K562 (cell line): ENCODE results near the gene VSTM2B. TPM values are rescaled to one million over a fixed set of nuclear protein-coding genes. Genes with fewer than 3 reads are reported as not detected.
A peak's percentile ranks its signal among the peaks of the same experiment; 100 is the strongest.

ENCODE experiments used
- ATAC-seq: fragments of 200-7000 bp; cut with Tn5 transposase; 3 replicates; pipeline ENCODE4 v1.9.1; 2020; ENCODE audit warnings: moderate library complexity
- BruUV-seq: library from RNA; stranded (reverse); fragments of 400-500 nt; replicated peaks from 2 replicates; lab custom pipeline; 2021; lab: Mats Ljungman, UMichigan
- CTCF ChIA-PET: fragments of 300-600 bp; formaldehyde crosslinking; extraction: SDS; loops from one replicate; lab custom pipeline; 2021; ENCODE audit warnings: low intra/inter-chr PET ratio; lab: Yijun Ruan, JAX
- POLR2A ChIA-PET: fragments of 300-600, 350-650 bp; sonication (Branson Sonifier 250); formaldehyde crosslinking; extraction: SDS; loops from one replicate; lab custom pipeline; 2021; ENCODE audit warnings: antibody characterized with exemption, inconsistent platforms; lab: Yijun Ruan, JAX
- DNase-seq, 4 experiments: peaks; one replicate each; pipeline versions ENCODE4 v3.0.0 to v3.0.0-alpha.2; 2011 to 2018; ENCODE audit warnings: low spot score in 3 of 4, mixed read lengths in 3 of 4; ENCODE audit errors: extremely low read depth in 1 of 4
- FAIRE-seq: peaks from 2 replicates; lab custom pipeline; 2011; peaks lifted over from hg19 to GRCh38; lab: Jason Lieb, UNC
- H2AFZ ChIP-seq: 2 replicates; pipeline ENCODE4 v1.6.0; 2011; ENCODE audit warnings: low read depth, low read length, control low read depth, inconsistent platforms
- H3K27ac ChIP-seq: fragments of 200-600 bp; 3 replicates; pipeline ENCODE4 v1.8.0; 2011; ENCODE audit warnings: low read depth, mild to moderate bottlenecking, control low read depth, inconsistent platforms, low read length, moderate library complexity, mixed read lengths; ENCODE audit errors: extremely low read depth
- H3K27me3 ChIP-seq, 2 experiments: fragments of 300-600 bp in 1 of 2; 2 replicates in 1 of 2; 3 replicates in 1 of 2; pipeline versions ENCODE4 v1.6.0 to v1.8.0; 2011; ENCODE audit warnings: inconsistent platforms in 2 of 2, low read length in 2 of 2, mild to moderate bottlenecking in 1 of 2, mixed read lengths in 1 of 2, moderate library complexity in 1 of 2; ENCODE audit not compliant: control insufficient read depth in 2 of 2, insufficient read depth in 2 of 2
- H3K36me3 ChIP-seq: fragments of 300-600 bp; 3 replicates; pipeline ENCODE4 v1.8.0; 2011; ENCODE audit warnings: mild to moderate bottlenecking, low read length, inconsistent platforms; ENCODE audit not compliant: control insufficient read depth, insufficient read depth
- H3K4me1 ChIP-seq, 2 experiments: fragments of 200-600 bp in 1 of 2; replicated peaks in 1 of 2; 2 replicates in 1 of 2; 3 replicates in 1 of 2; pipeline versions ENCODE4 v1.5.1 to v1.8.0; 2011; ENCODE audit warnings: inconsistent platforms in 2 of 2, low read length in 2 of 2, mild to moderate bottlenecking in 1 of 2, mixed read lengths in 1 of 2, moderate library complexity in 1 of 2; ENCODE audit not compliant: control insufficient read depth in 2 of 2, insufficient read depth in 2 of 2
- H3K4me2 ChIP-seq: 2 replicates; pipeline ENCODE4 v1.6.1; 2011; ENCODE audit warnings: low read length, control low read depth, inconsistent platforms, mixed read lengths; ENCODE audit not compliant: insufficient read depth
- H3K4me3 ChIP-seq: fragments of 200-600 bp; sonication (generic), shearing (Covaris generic); 2 replicates; pipeline ENCODE4 v1.5.1; 2016; ENCODE audit warnings: control low read depth, inconsistent platforms
- H3K79me2 ChIP-seq: fragments of 200-600 bp; 3 replicates; pipeline ENCODE4 v1.8.0; 2011; ENCODE audit warnings: low read length, inconsistent platforms; ENCODE audit not compliant: control insufficient read depth, insufficient read depth
- H3K9ac ChIP-seq, 2 experiments: 2 replicates each; pipeline versions ENCODE4 v1.6.0 to v1.6.1; 2011; ENCODE audit warnings: low read depth in 2 of 2, low read length in 2 of 2, control low read depth in 1 of 2, inconsistent platforms in 1 of 2, mild to moderate bottlenecking in 1 of 2, mixed read lengths in 1 of 2; ENCODE audit not compliant: insufficient read depth in 1 of 2
- H3K9me1 ChIP-seq: one replicate; pipeline ENCODE4 v1.6.0; 2011; ENCODE audit warnings: inconsistent platforms, mild to moderate bottlenecking, low read length, moderate library complexity; ENCODE audit not compliant: control insufficient read depth, insufficient read depth
- H3K9me3 ChIP-seq: replicated peaks from 2 replicates; pipeline ENCODE4 v1.5.1; 2011; ENCODE audit warnings: low read depth, low read length, inconsistent platforms; ENCODE audit not compliant: control insufficient read depth, insufficient read depth
- H4K20me1 ChIP-seq: replicated peaks from 2 replicates; pipeline ENCODE4 v1.6.1; 2011; ENCODE audit warnings: low read length, inconsistent platforms, mixed read lengths; ENCODE audit not compliant: control insufficient read depth, insufficient read depth
- HCFC1 ChIP-seq: IDR thresholded peaks from 2 replicates; pipeline ENCODE4 v1.6.1; 2012; ENCODE audit warnings: low read depth, low read length, improper control_type of control experiment
- KAT2B ChIP-seq: IDR thresholded peaks from one replicate; pipeline ENCODE4 v1.6.1; 2012; ENCODE audit warnings: low read depth, mild to moderate bottlenecking, control low read depth, inconsistent platforms, low read length, moderate library complexity
- MAZ ChIP-seq, 2 experiments: fragments of 450-650 bp in 1 of 2; sonication (generic) in 1 of 2; formaldehyde crosslinking; IDR thresholded peaks in 1 of 2; conservative IDR thresholded peaks in 1 of 2; 2 replicates each; pipeline versions ENCODE4 v1.4.0 to v1.5.0; 2020; ENCODE audit warnings: mild to moderate bottlenecking in 1 of 2, missing genetic modification reagents in 1 of 2
- MCM7 ChIP-seq, 2 experiments: fragments of 450-650 bp; IDR thresholded peaks; 2 replicates each; pipeline ENCODE4 v1.6.1; 2016 to 2018
- SAFB2 ChIP-seq: fragments of 200-400 bp; formaldehyde crosslinking; IDR thresholded peaks from 2 replicates; pipeline ENCODE4 v1.6.1; 2018; ENCODE audit warnings: borderline replicate concordance, low read length, low read depth, moderate library complexity; ENCODE audit not compliant: severe bottlenecking
- YY1 ChIP-seq, 3 experiments: IDR thresholded peaks; 2 replicates each; pipeline ENCODE4 v1.6.1; 2011; ENCODE audit warnings: low read length in 2 of 3, mild to moderate bottlenecking in 2 of 3, moderate library complexity in 2 of 3, borderline replicate concordance in 1 of 3, control low read depth in 1 of 3, low read depth in 1 of 3; ENCODE audit not compliant: insufficient read depth in 3 of 3, insufficient replicate concordance in 2 of 3, control insufficient read depth in 1 of 3, insufficient read length in 1 of 3; ENCODE audit errors: extremely low read depth in 1 of 3
- WGBS: fragments of 100-300 bp; shearing (Covaris generic); methylation state at CpG from one replicate; pipeline ENCODE4 v1.1.6; 2016; ENCODE audit warnings: low coverage, mixed read lengths; ENCODE audit not compliant: insufficient coverage; ENCODE audit errors: missing lambda C conversion rate; 5-methylcytosine and 5-hydroxymethylcytosine counted together
- in situ Hi-C: fragments of 300-500 bp; cut with MboI; formaldehyde crosslinking; loops from 4 replicates; pipeline ENCODE4 v1.15.0; 2018; ENCODE audit warnings: inconsistent platforms, mixed read lengths
- intact Hi-C: fragments of 100-400 bp; cut with micrococcal nuclease; formaldehyde crosslinking; loops from 2 replicates; pipeline ENCODE4 v1.14.2; 2022
- polyA plus RNA-seq, 8 experiments: library from polyadenylated mRNA; depleted of rRNA in 4 of 8; stranded (reverse) in 5 of 8; unstranded in 3 of 8; fragments of >200 nt; fragmentation: Nextera tagmentation in 2 of 8; fragmentation: Illumina TruSeq in 1 of 8; extraction: Ambion mirVana in 2 of 8; extraction: Trizol in 1 of 8; gene quantifications; 2 replicates each; pipeline versions ENCODE4 v1.2.1 to v1.2.3, GENCODE V29; 2011 to 2014; ENCODE audit warnings: inconsistent platforms in 1 of 8, missing spikeins in 1 of 8
- total RNA-seq, 7 experiments: library from RNA; depleted of rRNA in 6 of 7; stranded (reverse); fragments of >200 nt in 6 of 7; fragmentation: Illumina TruSeq in 2 of 7; extraction: Trizol in 2 of 7; gene quantifications; 2 replicates each; pipeline versions ENCODE4 v1.2.1 to v1.2.3, GENCODE V29; 2011 to 2021; ENCODE audit warnings: low replicate concordance in 1 of 7
- TF ChIP-seq, protein P1 (sequence below): sonication (generic); formaldehyde crosslinking; IDR thresholded peaks from 2 replicates; pipeline ENCODE4 v1.8.0; 2023; ENCODE audit warnings: missing genetic modification reagents, mild to moderate bottlenecking, borderline replicate concordance
- TF ChIP-seq, protein P2 (sequence below), 2 experiments: fragments of 450-650 bp in 1 of 2; sonication (generic) in 1 of 2; formaldehyde crosslinking in 1 of 2; IDR thresholded peaks in 1 of 2; conservative IDR thresholded peaks in 1 of 2; 2 replicates each; pipeline versions ENCODE4 v1.6.1 to v1.8.1; 2016 to 2023; ENCODE audit warnings: mild to moderate bottlenecking in 2 of 2, moderate library complexity in 2 of 2, inconsistent platforms in 1 of 2, missing genetic modification reagents in 1 of 2
- TF ChIP-seq, protein P3 (sequence below): sonication (generic); formaldehyde crosslinking; IDR thresholded peaks from 2 replicates; pipeline ENCODE4 v1.5.0; 2020; ENCODE audit warnings: missing genetic modification reagents
- TF ChIP-seq, protein P4 (sequence below): sonication (generic); formaldehyde crosslinking; IDR thresholded peaks from 2 replicates; pipeline ENCODE4 v1.9.0; 2022; ENCODE audit warnings: mild to moderate bottlenecking, missing genetic modification reagents

The VSTM2B gene
- total and polyA plus RNA-seq, 9 of the 15 experiments (the other 6 are each of a cell fraction or from before 2014, with no cell fraction given), result not detected

DNA sequence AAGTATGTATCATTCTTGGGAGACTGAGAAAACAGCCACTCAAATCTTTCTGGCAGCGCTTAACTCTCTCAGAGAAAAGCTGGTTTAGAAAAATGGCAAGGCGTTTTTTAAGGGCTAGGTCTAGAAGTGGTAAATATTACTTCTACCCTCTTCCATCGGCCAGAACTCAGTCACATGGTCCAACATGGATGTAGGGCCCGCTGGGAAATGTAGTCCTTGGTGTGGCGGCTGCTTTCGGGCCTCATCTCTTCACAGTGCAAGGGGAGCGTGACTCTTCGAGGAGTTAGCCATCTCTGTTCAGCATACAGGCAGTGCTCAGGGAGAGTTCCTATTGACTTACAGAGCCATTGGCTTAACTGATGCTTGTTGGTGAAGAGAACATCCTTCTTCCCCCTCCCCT is 6.3 kb downstream of the VSTM2B start:
- CTCF ChIA-PET, result no interaction called here
- whole genome bisulfite sequencing, result 1% methylated on average over 8 of the region's 8 CpGs
- no peaks in the 10 kb centered on the region for H3K79me2 ChIP-seq
- FAIRE-seq (no peak), ATAC-seq (peak; percentile 66; the same call in 2 of the 3 replicates), DNase-seq (no peak)
- H3K4me3 ChIP-seq, result no peak overlapping the region
- in situ Hi-C loops (no loop called here), intact Hi-C loops (no loop called here)
- H4K20me1 ChIP-seq, result no peaks in the 10 kb centered on the region
- POLR2A ChIA-PET, result no interaction called here
- BruUV-seq, result no TSS peak
- no peaks in the 10 kb centered on the region for H3K9me1 ChIP-seq
- H3K27ac ChIP-seq, result no peak overlapping the region
- peaks cover 3 to 28% of the 10 kb centered on the region in 2 experiments; a peak in 3 of 5 replicates for H3K27me3 ChIP-seq
- no peak overlapping the region for H3K9ac ChIP-seq
- H3K9me3 ChIP-seq, result no peaks in the 10 kb centered on the region
- peak overlapping the region; percentile 16; the same call in 1 of the 2 replicates for H2AFZ ChIP-seq
- H3K4me2 ChIP-seq, result no peak overlapping the region
- no peaks in the 10 kb centered on the region for H3K36me3 ChIP-seq
- peaks cover 0 to 24% of the 10 kb centered on the region in 2 experiments; a peak in 1 of 5 replicates for H3K4me1 ChIP-seq
- TF ChIP-seq KAT2B (no peak), MCM7 (IDR thresholded peaks at IDR 0.05) (no peak), MAZ (CRISPR knock-in tag; conservative IDR thresholded peaks at IDR 0.05 in 1 of 2, IDR thresholded peaks at IDR 0.05 in 1 of 2) (no peak), SAFB2 (no peak), YY1 (IDR thresholded peaks at IDR 0.05; ENCODE audit: borderline replicate concordance in 1 of 3, control insufficient read depth in 1 of 3, extremely low read depth in 1 of 3, insufficient read depth in 3 of 3, insufficient read length in 1 of 3, insufficient replicate concordance in 2 of 3, low read depth in 1 of 3, low read length in 2 of 3) (peak in 1 of 3 experiments; percentile 74), HCFC1 (peak; percentile 79)
- TF ChIP-seq, protein P1, sequence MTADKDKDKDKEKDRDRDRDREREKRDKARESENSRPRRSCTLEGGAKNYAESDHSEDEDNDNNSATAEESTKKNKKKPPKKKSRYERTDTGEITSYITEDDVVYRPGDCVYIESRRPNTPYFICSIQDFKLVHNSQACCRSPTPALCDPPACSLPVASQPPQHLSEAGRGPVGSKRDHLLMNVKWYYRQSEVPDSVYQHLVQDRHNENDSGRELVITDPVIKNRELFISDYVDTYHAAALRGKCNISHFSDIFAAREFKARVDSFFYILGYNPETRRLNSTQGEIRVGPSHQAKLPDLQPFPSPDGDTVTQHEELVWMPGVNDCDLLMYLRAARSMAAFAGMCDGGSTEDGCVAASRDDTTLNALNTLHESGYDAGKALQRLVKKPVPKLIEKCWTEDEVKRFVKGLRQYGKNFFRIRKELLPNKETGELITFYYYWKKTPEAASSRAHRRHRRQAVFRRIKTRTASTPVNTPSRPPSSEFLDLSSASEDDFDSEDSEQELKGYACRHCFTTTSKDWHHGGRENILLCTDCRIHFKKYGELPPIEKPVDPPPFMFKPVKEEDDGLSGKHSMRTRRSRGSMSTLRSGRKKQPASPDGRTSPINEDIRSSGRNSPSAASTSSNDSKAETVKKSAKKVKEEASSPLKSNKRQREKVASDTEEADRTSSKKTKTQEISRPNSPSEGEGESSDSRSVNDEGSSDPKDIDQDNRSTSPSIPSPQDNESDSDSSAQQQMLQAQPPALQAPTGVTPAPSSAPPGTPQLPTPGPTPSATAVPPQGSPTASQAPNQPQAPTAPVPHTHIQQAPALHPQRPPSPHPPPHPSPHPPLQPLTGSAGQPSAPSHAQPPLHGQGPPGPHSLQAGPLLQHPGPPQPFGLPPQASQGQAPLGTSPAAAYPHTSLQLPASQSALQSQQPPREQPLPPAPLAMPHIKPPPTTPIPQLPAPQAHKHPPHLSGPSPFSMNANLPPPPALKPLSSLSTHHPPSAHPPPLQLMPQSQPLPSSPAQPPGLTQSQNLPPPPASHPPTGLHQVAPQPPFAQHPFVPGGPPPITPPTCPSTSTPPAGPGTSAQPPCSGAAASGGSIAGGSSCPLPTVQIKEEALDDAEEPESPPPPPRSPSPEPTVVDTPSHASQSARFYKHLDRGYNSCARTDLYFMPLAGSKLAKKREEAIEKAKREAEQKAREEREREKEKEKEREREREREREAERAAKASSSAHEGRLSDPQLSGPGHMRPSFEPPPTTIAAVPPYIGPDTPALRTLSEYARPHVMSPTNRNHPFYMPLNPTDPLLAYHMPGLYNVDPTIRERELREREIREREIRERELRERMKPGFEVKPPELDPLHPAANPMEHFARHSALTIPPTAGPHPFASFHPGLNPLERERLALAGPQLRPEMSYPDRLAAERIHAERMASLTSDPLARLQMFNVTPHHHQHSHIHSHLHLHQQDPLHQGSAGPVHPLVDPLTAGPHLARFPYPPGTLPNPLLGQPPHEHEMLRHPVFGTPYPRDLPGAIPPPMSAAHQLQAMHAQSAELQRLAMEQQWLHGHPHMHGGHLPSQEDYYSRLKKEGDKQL (CRISPR knock-in tag), result no peak
- TF ChIP-seq, protein P2, sequence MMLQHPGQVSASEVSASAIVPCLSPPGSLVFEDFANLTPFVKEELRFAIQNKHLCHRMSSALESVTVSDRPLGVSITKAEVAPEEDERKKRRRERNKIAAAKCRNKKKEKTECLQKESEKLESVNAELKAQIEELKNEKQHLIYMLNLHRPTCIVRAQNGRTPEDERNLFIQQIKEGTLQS (IDR thresholded peaks at IDR 0.05), result no peak
- TF ChIP-seq, protein P2 (CRISPR knock-in tag; conservative IDR thresholded peaks at IDR 0.05), result no peak
- TF ChIP-seq, protein P3, sequence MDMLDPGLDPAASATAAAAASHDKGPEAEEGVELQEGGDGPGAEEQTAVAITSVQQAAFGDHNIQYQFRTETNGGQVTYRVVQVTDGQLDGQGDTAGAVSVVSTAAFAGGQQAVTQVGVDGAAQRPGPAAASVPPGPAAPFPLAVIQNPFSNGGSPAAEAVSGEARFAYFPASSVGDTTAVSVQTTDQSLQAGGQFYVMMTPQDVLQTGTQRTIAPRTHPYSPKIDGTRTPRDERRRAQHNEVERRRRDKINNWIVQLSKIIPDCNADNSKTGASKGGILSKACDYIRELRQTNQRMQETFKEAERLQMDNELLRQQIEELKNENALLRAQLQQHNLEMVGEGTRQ (CRISPR knock-in tag), result peak; percentile 75
- TF ChIP-seq, protein P4, sequence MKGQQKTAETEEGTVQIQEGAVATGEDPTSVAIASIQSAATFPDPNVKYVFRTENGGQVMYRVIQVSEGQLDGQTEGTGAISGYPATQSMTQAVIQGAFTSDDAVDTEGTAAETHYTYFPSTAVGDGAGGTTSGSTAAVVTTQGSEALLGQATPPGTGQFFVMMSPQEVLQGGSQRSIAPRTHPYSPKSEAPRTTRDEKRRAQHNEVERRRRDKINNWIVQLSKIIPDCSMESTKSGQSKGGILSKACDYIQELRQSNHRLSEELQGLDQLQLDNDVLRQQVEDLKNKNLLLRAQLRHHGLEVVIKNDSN, result peak; percentile 45
